H9 (cell line): Measurements from ENCODE around the gene TPRX1. TPM values are rescaled to one million over a fixed set of nuclear protein-coding genes. Genes with fewer than 3 reads are reported as not detected.

Source experiments
- DNase-seq: peaks from one replicate; pipeline ENCODE4 v3.0.0-alpha.2; 2017
- H2AFZ ChIP-seq: one replicate; pipeline ENCODE4 v1.6.1; 2013; ENCODE audit warnings: mild to moderate bottlenecking, low read length, control low read depth, moderate library complexity
- H2AK5ac ChIP-seq: 2 replicates; pipeline ENCODE4 v1.6.1; 2013; ENCODE audit warnings: low read length, control low read depth, mixed read lengths; ENCODE audit not compliant: insufficient read length
- H2BK120ac ChIP-seq: one replicate; pipeline ENCODE4 v1.6.1; 2013; ENCODE audit warnings: low read depth, mild to moderate bottlenecking, low read length, control low read depth, inconsistent platforms; ENCODE audit not compliant: poor library complexity, severe bottlenecking
- H2BK12ac ChIP-seq: 2 replicates; pipeline ENCODE4 v1.6.1; 2013; ENCODE audit warnings: low read length, control low read depth, mixed read lengths, low read depth; ENCODE audit not compliant: insufficient read length
- H2BK15ac ChIP-seq: 2 replicates; pipeline ENCODE4 v1.6.1; 2013; ENCODE audit warnings: low read depth, low read length, control low read depth
- H2BK20ac ChIP-seq: one replicate; pipeline ENCODE4 v1.6.1; 2013; ENCODE audit warnings: low read depth, mild to moderate bottlenecking, low read length, control low read depth, inconsistent platforms; ENCODE audit not compliant: poor library complexity, severe bottlenecking
- H2BK5ac ChIP-seq: 2 replicates; pipeline ENCODE4 v1.6.1; 2013; ENCODE audit warnings: low read length, control low read depth, mixed read lengths; ENCODE audit not compliant: insufficient read length
- H3K14ac ChIP-seq: 2 replicates; pipeline ENCODE4 v1.6.1; 2013; ENCODE audit warnings: low read length, control low read depth; ENCODE audit not compliant: insufficient read depth
- H3K18ac ChIP-seq: 2 replicates; pipeline ENCODE4 v1.6.1; 2013; ENCODE audit warnings: low read depth, mild to moderate bottlenecking, mixed read lengths, low read length, control low read depth; ENCODE audit not compliant: insufficient read length
- H3K23ac ChIP-seq: 2 replicates; pipeline ENCODE4 v1.6.1; 2013; ENCODE audit warnings: low read length, control low read depth, mixed read lengths, low read depth; ENCODE audit not compliant: insufficient read length
- H3K23me2 ChIP-seq: 2 replicates; pipeline ENCODE4 v1.6.1; 2013; ENCODE audit warnings: low read depth, mild to moderate bottlenecking, mixed read lengths, low read length, control low read depth; ENCODE audit not compliant: insufficient read length, poor library complexity, severe bottlenecking
- H3K27ac ChIP-seq: 2 replicates; pipeline ENCODE4 v1.5.1; 2013; ENCODE audit warnings: low read length, control low read depth, mixed read lengths, low read depth; ENCODE audit not compliant: insufficient read length
- H3K27me3 ChIP-seq: 2 replicates; pipeline ENCODE4 v1.6.1; 2013; ENCODE audit warnings: low read length, control low read depth, inconsistent platforms; ENCODE audit not compliant: insufficient read depth
- H3K4ac ChIP-seq: 2 replicates; pipeline ENCODE4 v1.6.1; 2013; ENCODE audit warnings: low read depth, mild to moderate bottlenecking, control low read depth, inconsistent platforms, low read length, moderate library complexity
- H3K4me1 ChIP-seq: 2 replicates; pipeline ENCODE4 v1.6.1; 2013; ENCODE audit warnings: low read length, control low read depth, inconsistent platforms; ENCODE audit not compliant: insufficient read depth
- H3K4me2 ChIP-seq: 2 replicates; pipeline ENCODE4 v1.6.1; 2013; ENCODE audit warnings: low read length, control low read depth, mixed read lengths; ENCODE audit not compliant: insufficient read length, insufficient read depth
- H3K56ac ChIP-seq: 2 replicates; pipeline ENCODE4 v1.6.1; 2013; ENCODE audit warnings: low read depth, mild to moderate bottlenecking, mixed read lengths, low read length, control low read depth; ENCODE audit not compliant: insufficient read length
- H3K79me1 ChIP-seq: 2 replicates; pipeline ENCODE4 v1.6.1; 2013; ENCODE audit warnings: low read depth, mild to moderate bottlenecking, moderate library complexity, low read length, control low read depth, inconsistent platforms; ENCODE audit not compliant: insufficient read depth, poor library complexity, severe bottlenecking
- H3K79me2 ChIP-seq: 2 replicates; pipeline ENCODE4 v1.6.1; 2013; ENCODE audit warnings: low read length, control low read depth, inconsistent platforms; ENCODE audit not compliant: insufficient read depth
- H3K9ac ChIP-seq: 2 replicates; pipeline ENCODE4 v1.6.1; 2013; ENCODE audit warnings: low read length, control low read depth, mixed read lengths; ENCODE audit not compliant: insufficient read length; ENCODE audit errors: extremely low read depth
- H3K9me3 ChIP-seq: one replicate; pipeline ENCODE4 v1.6.1; 2013; ENCODE audit warnings: low read depth, low read length, inconsistent platforms; ENCODE audit not compliant: control insufficient read depth
- H3T11ph ChIP-seq: one replicate; pipeline ENCODE4 v1.6.1; 2013; ENCODE audit warnings: mild to moderate bottlenecking, low read length, control low read depth, inconsistent platforms
- H4K20me1 ChIP-seq: one replicate; pipeline ENCODE4 v1.6.1; 2013; ENCODE audit not compliant: control insufficient read depth, insufficient read length, insufficient read depth
- H4K5ac ChIP-seq: 2 replicates; pipeline ENCODE4 v1.6.1; 2013; ENCODE audit warnings: low read depth, mild to moderate bottlenecking, mixed read lengths, low read length, control low read depth; ENCODE audit not compliant: insufficient read length
- H4K8ac ChIP-seq: replicated peaks from 2 replicates; pipeline ENCODE4 v1.6.1; 2013; ENCODE audit warnings: low read length, control low read depth, mixed read lengths, low read depth; ENCODE audit not compliant: insufficient read length
- H4K91ac ChIP-seq: 2 replicates; pipeline ENCODE4 v1.6.1; 2013; ENCODE audit warnings: low read depth, mild to moderate bottlenecking, moderate library complexity, mixed read lengths, low read length, control low read depth; ENCODE audit not compliant: insufficient read length
- H3K27ac Mint-ChIP-seq, 3 experiments: 2 replicates in 2 of 3; 3 replicates in 1 of 3; pipeline ENCODE4 v1.8.0; 2020 to 2021; ENCODE audit warnings: mixed read lengths in 3 of 3, mild to moderate bottlenecking in 1 of 3, moderate library complexity in 1 of 3
- H3K27me3 Mint-ChIP-seq: 2 replicates; pipeline ENCODE4 v1.8.0; 2021; ENCODE audit warnings: low read depth, mild to moderate bottlenecking, moderate library complexity, mixed read lengths
- H3K36me3 Mint-ChIP-seq, 3 experiments: 2 replicates in 2 of 3; 3 replicates in 1 of 3; pipeline ENCODE4 v1.8.0; 2020 to 2021; ENCODE audit warnings: low read depth in 3 of 3, mixed read lengths in 3 of 3; ENCODE audit not compliant: insufficient read depth in 1 of 3
- H3K4me1 Mint-ChIP-seq, 2 experiments: 2 replicates each; pipeline ENCODE4 v1.8.0; 2020; ENCODE audit warnings: mixed read lengths in 2 of 2
- H3K4me3 Mint-ChIP-seq, 2 experiments: 2 replicates in 1 of 2; 3 replicates in 1 of 2; pipeline ENCODE4 v1.8.0; 2020 to 2021; ENCODE audit warnings: mild to moderate bottlenecking in 2 of 2, mixed read lengths in 2 of 2, moderate library complexity in 1 of 2
- H3K9me3 Mint-ChIP-seq, 2 experiments: 2 replicates in 1 of 2; 3 replicates in 1 of 2; pipeline ENCODE4 v1.8.0; 2020; ENCODE audit warnings: mild to moderate bottlenecking in 2 of 2, mixed read lengths in 2 of 2, moderate library complexity in 1 of 2
- WGBS: extraction: QIAGEN DNeasy Blood & Tissue Kit; methylation state at CpG from one replicate; pipeline ENCODE4 v1.1.7; 2013; ENCODE audit warnings: missing lambda C conversion rate, low lambda C conversion rate, mixed read lengths; ENCODE audit not compliant: insufficient read length; ENCODE audit errors: extremely low coverage; 5-methylcytosine and 5-hydroxymethylcytosine counted together
- total RNA-seq: library from RNA; stranded (reverse); gene quantifications from 2 replicates; pipeline ENCODE4 v1.2.1, GENCODE V29; 2021
- TF ChIP-seq, protein P1 (sequence below): fragments of 200-600 bp; sonication (generic); conservative IDR thresholded peaks from 3 replicates; pipeline ENCODE4 v1.8.0; 2021; ENCODE audit warnings: antibody characterized with exemption, mild to moderate bottlenecking

TPRX1 gene
- total RNA-seq, 1 experiment from 2014 or later = not detected

DNA sequence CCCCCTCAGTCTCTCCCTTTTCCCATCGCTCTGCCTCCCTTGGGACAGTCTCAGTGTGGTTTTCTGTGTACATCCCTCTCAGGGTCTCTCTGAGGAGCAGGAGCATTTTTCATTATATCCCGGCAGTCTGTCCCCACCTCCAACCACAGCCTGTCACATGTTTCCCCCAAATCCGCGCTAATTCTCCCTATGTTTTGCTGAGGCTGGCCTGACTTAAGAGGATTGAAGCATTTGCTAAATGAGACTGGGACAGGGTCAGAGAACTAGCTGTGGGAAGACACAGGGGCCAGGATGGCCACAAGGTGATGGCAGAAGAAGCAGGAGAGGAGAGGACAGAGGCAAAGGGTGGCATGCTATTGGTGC lies 5.5 kb downstream of the TPRX1 start:
- peaks cover 5 to 10% of the 10 kb centered on the region in 2 experiments; a peak in 4 of 5 replicates for H3K9me3 Mint-ChIP-seq
- H2BK15ac ChIP-seq = no peak overlapping the region
- peaks cover 2% of the 10 kb centered on the region; the same call in 1 of the 2 replicates for H3K27me3 Mint-ChIP-seq
- H3K36me3 Mint-ChIP-seq = peaks cover 5 to 7% (median 5%) of the 10 kb centered on the region in 3 experiments; a peak in 3 of 7 replicates
- H3K23ac ChIP-seq = no peak overlapping the region
- peaks cover 2 to 4% of the 10 kb centered on the region in 2 experiments; a peak in 1 of 4 replicates for H3K4me1 Mint-ChIP-seq
- H3T11ph ChIP-seq = no peak overlapping the region
- no peak overlapping the region for H2AK5ac ChIP-seq
- no peak overlapping the region for H2BK5ac ChIP-seq
- H3K79me1 ChIP-seq = no peaks in the 10 kb centered on the region
- no peak overlapping the region for H2AFZ ChIP-seq
- H4K91ac ChIP-seq = no peak overlapping the region
- no peak overlapping the region; a peak in 2 of 7 replicates for H3K27ac Mint-ChIP-seq
- H3K79me2 ChIP-seq = no peaks in the 10 kb centered on the region
- no peak overlapping the region for H3K14ac ChIP-seq
- no peaks in the 10 kb centered on the region for H3K4me1 ChIP-seq
- H4K5ac ChIP-seq = no peak overlapping the region
- H3K4me3 Mint-ChIP-seq = no peak overlapping the region
- TF ChIP-seq, protein P1, sequence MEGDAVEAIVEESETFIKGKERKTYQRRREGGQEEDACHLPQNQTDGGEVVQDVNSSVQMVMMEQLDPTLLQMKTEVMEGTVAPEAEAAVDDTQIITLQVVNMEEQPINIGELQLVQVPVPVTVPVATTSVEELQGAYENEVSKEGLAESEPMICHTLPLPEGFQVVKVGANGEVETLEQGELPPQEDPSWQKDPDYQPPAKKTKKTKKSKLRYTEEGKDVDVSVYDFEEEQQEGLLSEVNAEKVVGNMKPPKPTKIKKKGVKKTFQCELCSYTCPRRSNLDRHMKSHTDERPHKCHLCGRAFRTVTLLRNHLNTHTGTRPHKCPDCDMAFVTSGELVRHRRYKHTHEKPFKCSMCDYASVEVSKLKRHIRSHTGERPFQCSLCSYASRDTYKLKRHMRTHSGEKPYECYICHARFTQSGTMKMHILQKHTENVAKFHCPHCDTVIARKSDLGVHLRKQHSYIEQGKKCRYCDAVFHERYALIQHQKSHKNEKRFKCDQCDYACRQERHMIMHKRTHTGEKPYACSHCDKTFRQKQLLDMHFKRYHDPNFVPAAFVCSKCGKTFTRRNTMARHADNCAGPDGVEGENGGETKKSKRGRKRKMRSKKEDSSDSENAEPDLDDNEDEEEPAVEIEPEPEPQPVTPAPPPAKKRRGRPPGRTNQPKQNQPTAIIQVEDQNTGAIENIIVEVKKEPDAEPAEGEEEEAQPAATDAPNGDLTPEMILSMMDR = no peak
- no peak overlapping the region for H2BK20ac ChIP-seq
- no peaks in the 10 kb centered on the region for H4K20me1 ChIP-seq
- no peaks in the 10 kb centered on the region for H3K27me3 ChIP-seq
- no peak for DNase-seq
- no peak overlapping the region for H2BK120ac ChIP-seq
- H3K4ac ChIP-seq = no peak overlapping the region
- WGBS = no CpG with 5 or more reads among the region's 4 CpGs
- H3K27ac ChIP-seq = no peak overlapping the region
- H2BK12ac ChIP-seq = no peak overlapping the region
- H3K23me2 ChIP-seq = no peaks in the 10 kb centered on the region
- no peak overlapping the region for H3K56ac ChIP-seq
- no peak overlapping the region for H3K4me2 ChIP-seq
- H3K18ac ChIP-seq = no peak overlapping the region
- no peak overlapping the region for H4K8ac ChIP-seq
- H3K9me3 ChIP-seq = no peaks in the 10 kb centered on the region
- no peak overlapping the region for H3K9ac ChIP-seq
